Memory B cell (primary cell): ENCODE data around the gene NCBP3.

Experiments used
- ATAC-seq: fragments of 150-1000 bp; cut with Tn5 transposase; 2 replicates; pipeline ENCODE4 v1.10.0; 2021; ENCODE audit warnings: low read depth, mild to moderate bottlenecking, moderate library complexity
- DNase-seq, 2 donors: peaks; one replicate each; pipeline ENCODE4 v3.0.0; 2022; ENCODE audit warnings: low spot score in 2 of 2
- H3K27ac Mint-ChIP-seq: one replicate; pipeline ENCODE4 v1.8.0; 2022; ENCODE audit warnings: mild to moderate bottlenecking, moderate library complexity, mixed read lengths
- H3K27me3 Mint-ChIP-seq: one replicate; pipeline ENCODE4 v1.8.0; 2022; ENCODE audit warnings: mixed read lengths
- H3K36me3 Mint-ChIP-seq: one replicate; pipeline ENCODE4 v1.8.0; 2022; ENCODE audit warnings: mild to moderate bottlenecking, mixed read lengths
- H3K4me1 Mint-ChIP-seq: one replicate; pipeline ENCODE4 v1.8.0; 2022; ENCODE audit warnings: mixed read lengths
- H3K4me3 Mint-ChIP-seq: one replicate; pipeline ENCODE4 v1.8.0; 2022; ENCODE audit warnings: mild to moderate bottlenecking, moderate library complexity, mixed read lengths
- H3K9me3 Mint-ChIP-seq: one replicate; pipeline ENCODE4 v1.8.0; 2022; ENCODE audit warnings: mixed read lengths

NCBP3 gene, protein sequence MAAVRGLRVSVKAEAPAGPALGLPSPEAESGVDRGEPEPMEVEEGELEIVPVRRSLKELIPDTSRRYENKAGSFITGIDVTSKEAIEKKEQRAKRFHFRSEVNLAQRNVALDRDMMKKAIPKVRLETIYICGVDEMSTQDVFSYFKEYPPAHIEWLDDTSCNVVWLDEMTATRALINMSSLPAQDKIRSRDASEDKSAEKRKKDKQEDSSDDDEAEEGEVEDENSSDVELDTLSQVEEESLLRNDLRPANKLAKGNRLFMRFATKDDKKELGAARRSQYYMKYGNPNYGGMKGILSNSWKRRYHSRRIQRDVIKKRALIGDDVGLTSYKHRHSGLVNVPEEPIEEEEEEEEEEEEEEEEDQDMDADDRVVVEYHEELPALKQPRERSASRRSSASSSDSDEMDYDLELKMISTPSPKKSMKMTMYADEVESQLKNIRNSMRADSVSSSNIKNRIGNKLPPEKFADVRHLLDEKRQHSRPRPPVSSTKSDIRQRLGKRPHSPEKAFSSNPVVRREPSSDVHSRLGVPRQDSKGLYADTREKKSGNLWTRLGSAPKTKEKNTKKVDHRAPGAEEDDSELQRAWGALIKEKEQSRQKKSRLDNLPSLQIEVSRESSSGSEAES

DNA sequence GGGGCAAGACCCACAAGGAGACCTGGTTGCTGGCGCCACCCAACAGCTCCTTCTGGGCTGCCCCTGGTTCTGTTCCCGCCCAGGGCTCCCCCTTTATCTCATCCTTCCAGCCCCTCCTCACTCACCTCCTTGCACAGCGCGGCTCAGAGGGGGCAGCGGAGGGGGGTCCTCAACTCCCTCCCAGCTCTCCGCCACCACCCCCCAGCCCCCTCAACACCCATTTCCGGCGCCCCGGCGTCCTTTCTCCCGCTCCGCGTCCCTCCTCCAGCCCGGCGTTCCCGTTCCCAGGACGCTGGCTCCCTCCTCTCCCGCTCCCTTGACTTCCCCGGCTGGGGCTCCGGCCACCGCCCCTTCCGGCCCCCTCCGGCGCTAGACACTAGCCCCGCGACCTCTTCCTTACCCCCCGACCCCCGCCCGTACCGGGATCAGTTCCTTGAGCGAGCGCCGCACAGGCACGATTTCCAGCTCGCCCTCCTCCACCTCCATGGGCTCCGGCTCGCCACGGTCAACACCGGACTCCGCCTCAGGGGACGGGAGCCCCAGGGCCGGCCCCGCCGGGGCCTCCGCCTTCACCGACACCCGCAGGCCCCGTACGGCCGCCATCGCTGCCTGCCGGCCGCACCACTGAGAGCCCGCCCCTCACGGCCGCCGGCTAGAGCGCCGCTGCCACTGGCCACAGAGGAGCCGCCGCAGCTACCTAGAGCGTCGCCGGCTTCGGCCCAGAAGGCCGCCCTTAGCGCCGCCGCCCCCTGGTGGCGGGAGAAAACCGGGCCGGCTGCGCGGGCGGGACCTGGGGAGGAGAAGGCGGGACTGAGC, at the start of gene NCBP3:
Gene NCBP3 (minus strand): TSS at position 626 of the 816 bp plus-strand sequence. CDS start 23 bp downstream, at position 603.
- H3K27me3 Mint-ChIP-seq, result no peaks in the 10 kb centered on the region
- ATAC-seq (peak; percentile 95), DNase-seq (peak; percentile 94 to 95)
- peak within 1 kb of the TSS; percentile 89 for H3K27ac Mint-ChIP-seq
- H3K4me3 Mint-ChIP-seq, result peak within 1 kb of the TSS; percentile 88
- no peaks in the 10 kb centered on the region for H3K9me3 Mint-ChIP-seq
- peaks cover 12% of the 10 kb centered on the region for H3K4me1 Mint-ChIP-seq
- peaks cover 1% of the 10 kb centered on the region for H3K36me3 Mint-ChIP-seq

DNA sequence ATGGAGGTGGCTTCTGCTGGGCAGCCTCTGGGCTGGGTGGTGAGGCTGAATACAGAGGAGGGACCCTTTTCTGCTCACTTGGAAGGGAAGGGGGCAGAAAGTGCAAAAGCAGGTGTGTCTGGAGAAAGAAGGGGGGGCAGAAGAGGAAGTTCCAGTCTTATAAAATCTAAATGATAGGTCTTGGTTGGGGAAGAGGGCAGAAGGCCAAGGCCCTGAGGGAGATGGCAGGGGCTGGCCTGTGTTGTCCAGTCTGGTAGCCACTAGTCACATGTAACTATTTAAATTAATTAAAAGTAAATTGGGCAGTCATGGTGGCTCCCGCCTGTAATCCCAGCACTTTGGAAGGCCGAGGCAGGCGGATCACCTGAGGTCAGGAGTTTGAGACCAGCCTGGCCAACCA, 49.3 kb upstream of the NCBP3 start:
- no peaks in the 10 kb centered on the region for H3K36me3 Mint-ChIP-seq
- H3K9me3 Mint-ChIP-seq, result no peaks in the 10 kb centered on the region
- DNase-seq, result no peak
- H3K4me3 Mint-ChIP-seq, result no peak overlapping the region
- no peak for ATAC-seq
- no peak overlapping the region for H3K27ac Mint-ChIP-seq
- no peaks in the 10 kb centered on the region for H3K27me3 Mint-ChIP-seq
- H3K4me1 Mint-ChIP-seq, result peaks cover 32% of the 10 kb centered on the region

DNA sequence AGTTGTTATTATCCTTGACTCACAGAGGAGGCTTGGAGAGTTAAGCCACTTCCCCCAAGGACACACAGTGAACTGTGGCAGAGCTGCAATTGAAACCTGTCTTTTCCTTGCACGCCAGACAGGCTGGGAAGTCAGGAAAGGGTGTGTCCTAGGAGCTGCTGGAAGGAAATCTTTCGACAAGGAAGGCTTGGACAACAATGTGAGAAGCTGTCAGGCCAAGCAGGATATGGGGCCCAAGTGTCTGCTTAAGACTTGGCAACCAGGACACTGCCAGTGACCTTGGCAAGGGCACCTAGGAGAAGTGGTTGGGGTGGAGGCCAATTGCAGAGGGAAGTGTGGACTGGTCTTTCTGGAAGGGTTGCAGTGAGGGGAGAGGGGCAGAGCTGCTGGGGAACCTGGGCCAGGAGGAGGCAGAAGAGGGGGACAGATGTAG, 48.9 kb upstream of the NCBP3 start:
- Mint-ChIP-seq H3K9me3 (no peaks in the 10 kb centered on the region), H3K4me1 (peaks cover 35% of the 10 kb centered on the region), H3K36me3 (no peaks in the 10 kb centered on the region), H3K27ac (no peak overlapping the region), H3K27me3 (no peaks in the 10 kb centered on the region), H3K4me3 (no peak overlapping the region)
- DNase-seq (no peak), ATAC-seq (no peak)

DNA sequence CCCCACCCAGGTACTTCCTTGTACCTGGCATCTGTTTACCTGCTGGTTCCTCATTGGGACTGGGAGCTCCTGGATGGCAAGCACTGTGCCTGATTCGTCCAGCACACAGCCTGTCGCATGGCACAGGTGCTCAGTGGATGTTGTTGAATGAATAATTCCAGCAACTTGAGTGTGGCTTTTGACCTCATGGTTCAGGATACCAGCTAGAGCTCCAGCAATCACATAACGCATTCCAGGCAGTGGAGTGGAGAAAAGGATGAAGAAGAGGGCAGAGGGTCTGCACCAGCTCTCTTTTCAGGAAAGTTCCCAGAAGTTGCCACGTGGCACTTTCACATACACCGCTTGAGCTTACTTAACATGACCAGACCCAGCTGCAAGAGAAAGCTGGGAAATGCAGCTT, 48.1 kb upstream of the NCBP3 start:
- Mint-ChIP-seq H3K27me3 (no peaks in the 10 kb centered on the region), H3K36me3 (no peaks in the 10 kb centered on the region), H3K27ac (peak overlapping the region; percentile 82), H3K4me3 (peak overlapping the region; percentile 88), H3K9me3 (no peaks in the 10 kb centered on the region), H3K4me1 (peaks cover 35% of the 10 kb centered on the region)
- no peak for DNase-seq
- ATAC-seq, result no peak

DNA sequence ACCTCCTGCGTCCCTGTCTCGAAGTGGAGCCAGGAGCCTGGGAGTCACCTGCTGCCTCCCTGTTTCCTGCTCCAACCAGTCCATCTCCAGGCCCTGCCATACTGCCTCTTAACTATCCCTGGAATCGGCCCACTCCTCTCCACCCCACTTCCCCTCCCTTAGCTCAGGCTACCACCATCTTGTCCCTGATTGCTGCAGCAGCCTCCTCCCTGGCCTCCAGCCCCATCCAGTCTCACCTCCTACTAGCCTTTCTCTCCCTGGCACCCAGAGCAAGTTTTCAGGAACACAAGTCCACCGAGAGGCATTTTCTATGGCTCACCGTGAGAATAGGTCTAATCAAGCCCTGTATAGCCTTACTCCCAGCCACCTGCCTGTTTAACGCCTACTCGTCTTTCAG, 47.7 kb upstream of the NCBP3 start:
- H3K9me3 Mint-ChIP-seq, result no peaks in the 10 kb centered on the region
- peaks cover 35% of the 10 kb centered on the region for H3K4me1 Mint-ChIP-seq
- H3K27me3 Mint-ChIP-seq, result no peaks in the 10 kb centered on the region
- H3K27ac Mint-ChIP-seq, result peak overlapping the region; percentile 82
- ATAC-seq, result no peak
- H3K36me3 Mint-ChIP-seq, result no peaks in the 10 kb centered on the region
- peak overlapping the region; percentile 88 for H3K4me3 Mint-ChIP-seq
- no peak for DNase-seq

DNA sequence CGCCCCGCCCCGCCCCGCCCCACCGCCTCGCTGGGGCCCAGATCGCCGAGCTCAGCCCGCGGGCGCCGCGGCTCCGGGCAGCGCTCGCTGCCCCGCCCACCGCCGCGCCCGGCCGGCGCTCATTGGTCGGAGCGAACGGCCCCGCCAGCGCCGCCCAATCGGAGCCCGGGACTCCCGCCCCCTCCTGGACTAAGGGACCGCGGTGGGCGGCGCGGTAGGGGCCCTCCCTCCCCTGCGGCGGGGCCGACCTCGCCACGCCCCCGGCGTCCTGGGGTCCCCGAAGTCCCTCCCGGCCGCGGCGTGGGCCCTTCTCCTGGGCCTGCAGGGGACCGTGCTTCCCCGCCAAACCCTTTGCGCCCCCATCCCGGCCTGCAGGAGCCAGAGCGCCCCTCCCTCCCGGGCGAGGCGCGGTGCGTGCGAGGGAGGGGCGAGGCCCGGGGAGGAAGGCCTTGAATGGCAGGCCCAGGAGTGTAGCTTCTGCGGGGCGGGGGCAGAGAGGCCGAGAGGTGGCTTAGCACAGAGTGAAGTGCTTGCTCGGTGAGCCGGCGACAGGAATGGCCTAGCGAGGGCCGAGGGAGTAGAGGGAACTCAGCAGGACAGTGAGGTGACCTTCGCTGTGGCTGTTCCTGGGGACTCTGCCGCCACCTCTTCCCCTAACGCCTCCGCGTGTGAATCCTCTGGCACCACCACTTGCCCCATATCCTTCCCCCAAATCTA, 47.1 kb upstream of the NCBP3 start, which contains the start of gene CAMKK1:
Gene CAMKK1 (minus strand): TSS at position 51 of the 717 bp plus-strand sequence. CDS start 7,366 bp downstream, outside the sequence.
- DNase-seq, result peak; percentile 87 to 91
- no peaks in the 10 kb centered on the region for H3K9me3 Mint-ChIP-seq
- peak within 1 kb of the TSS; percentile 88 for H3K4me3 Mint-ChIP-seq
- H3K27ac Mint-ChIP-seq, result peak within 1 kb of the TSS; percentile 82
- ATAC-seq, result peak; percentile 79
- no peaks in the 10 kb centered on the region for H3K27me3 Mint-ChIP-seq
- no peaks in the 10 kb centered on the region for H3K36me3 Mint-ChIP-seq
- H3K4me1 Mint-ChIP-seq, result peaks cover 33% of the 10 kb centered on the region

DNA sequence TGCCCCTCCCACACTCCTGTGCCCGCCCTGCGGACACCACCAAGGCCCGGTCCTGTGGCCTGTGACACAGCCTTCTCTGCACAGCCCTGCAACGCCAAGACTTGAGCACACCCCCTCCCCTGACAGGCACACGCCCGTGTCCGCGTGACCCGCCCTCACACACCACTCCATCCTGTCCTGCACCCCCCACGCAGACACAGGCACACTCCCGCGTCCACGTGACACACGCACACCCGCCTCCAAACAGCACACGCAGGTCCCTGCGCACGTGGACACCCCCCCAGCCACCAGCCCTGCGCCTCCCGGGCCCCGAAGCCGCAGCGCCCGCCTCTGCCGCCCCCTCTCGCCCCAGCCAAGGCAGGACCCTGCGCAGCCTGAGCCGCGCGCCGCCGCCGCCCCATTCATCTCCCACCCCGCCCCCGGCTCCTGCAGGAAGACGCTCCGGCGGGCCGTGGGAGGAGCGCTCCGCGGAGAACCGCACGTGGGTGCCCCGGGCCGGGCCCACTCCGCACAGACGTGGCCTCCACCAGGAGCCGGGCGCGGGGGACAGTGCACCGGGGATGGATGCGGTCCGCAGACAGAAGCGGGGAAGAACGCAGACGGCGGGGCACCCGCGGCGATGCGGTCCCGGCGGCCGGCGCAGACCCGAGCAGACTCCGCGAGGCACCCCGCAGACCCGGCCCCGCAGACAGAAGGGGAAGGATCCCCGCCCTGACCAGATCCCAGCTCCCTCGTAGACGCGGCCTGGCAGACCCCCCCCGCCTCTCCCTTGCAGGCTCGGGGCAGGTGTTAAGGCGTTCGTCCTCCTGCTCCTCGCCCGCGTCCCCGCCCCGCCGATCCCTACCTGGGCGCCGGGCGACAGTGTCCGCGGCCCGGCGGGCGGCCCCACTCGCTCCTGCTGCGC, 46.3 kb upstream of the NCBP3 start:
- Mint-ChIP-seq H3K27me3 (no peaks in the 10 kb centered on the region), H3K36me3 (no peaks in the 10 kb centered on the region), H3K27ac (peak overlapping the region; percentile 76), H3K4me3 (peak overlapping the region; percentile 73), H3K9me3 (no peaks in the 10 kb centered on the region), H3K4me1 (peaks cover 36% of the 10 kb centered on the region)
- peak; percentile 71 to 73 for DNase-seq
- peak; percentile 71 for ATAC-seq

DNA sequence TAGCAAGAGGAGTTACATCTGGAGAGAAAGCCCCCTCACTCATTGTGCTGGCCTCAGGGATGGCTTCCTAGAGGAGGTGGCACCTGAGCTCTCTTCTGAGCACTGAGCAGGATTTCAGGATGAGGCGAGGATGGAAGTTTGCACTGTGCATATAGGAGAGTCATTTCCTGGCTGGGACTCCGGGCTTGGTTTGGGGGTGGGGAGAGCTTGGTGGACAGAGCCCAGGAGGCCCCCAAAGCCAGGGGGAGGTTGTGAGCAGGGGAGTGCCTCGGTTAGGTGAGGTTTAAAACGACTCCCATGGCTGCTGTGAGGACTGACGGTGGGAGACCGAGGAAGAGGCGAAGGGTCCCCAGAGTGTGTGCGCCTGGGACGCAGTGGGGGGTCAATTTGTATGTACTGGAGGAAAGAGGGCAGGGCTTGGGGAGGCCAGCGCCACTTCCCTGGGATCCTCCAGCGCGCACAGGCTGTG, 45.6 kb upstream of the NCBP3 start:
- H3K4me3 Mint-ChIP-seq, result peak overlapping the region; percentile 73
- no peaks in the 10 kb centered on the region for H3K36me3 Mint-ChIP-seq
- no peak for DNase-seq
- H3K27me3 Mint-ChIP-seq, result no peaks in the 10 kb centered on the region
- peaks cover 43% of the 10 kb centered on the region for H3K4me1 Mint-ChIP-seq
- no peaks in the 10 kb centered on the region for H3K9me3 Mint-ChIP-seq
- peak overlapping the region; percentile 76 for H3K27ac Mint-ChIP-seq
- no peak for ATAC-seq

DNA sequence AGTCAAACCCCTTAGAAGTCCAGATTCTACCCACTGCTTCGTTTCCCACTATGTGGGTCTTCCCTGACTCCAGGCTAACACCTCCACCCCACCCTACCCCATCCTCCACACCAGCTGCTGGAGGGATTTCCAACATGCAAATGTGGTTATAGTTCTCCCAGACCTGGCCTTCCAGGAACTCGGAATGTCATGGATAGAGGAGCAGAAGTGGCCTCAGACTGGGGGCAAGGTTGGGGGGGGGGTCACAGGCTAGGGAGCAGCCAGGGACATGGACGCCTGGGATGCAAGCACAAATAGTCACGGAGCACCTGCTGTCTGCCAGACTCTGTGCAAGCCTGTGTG, 44.8 kb upstream of the NCBP3 start:
- DNase-seq (no peak), ATAC-seq (no peak)
- no peaks in the 10 kb centered on the region for H3K27me3 Mint-ChIP-seq
- H3K36me3 Mint-ChIP-seq, result no peaks in the 10 kb centered on the region
- peak overlapping the region; percentile 73 for H3K4me3 Mint-ChIP-seq
- no peaks in the 10 kb centered on the region for H3K9me3 Mint-ChIP-seq
- peak overlapping the region; percentile 76 for H3K27ac Mint-ChIP-seq
- H3K4me1 Mint-ChIP-seq, result peaks cover 48% of the 10 kb centered on the region

DNA sequence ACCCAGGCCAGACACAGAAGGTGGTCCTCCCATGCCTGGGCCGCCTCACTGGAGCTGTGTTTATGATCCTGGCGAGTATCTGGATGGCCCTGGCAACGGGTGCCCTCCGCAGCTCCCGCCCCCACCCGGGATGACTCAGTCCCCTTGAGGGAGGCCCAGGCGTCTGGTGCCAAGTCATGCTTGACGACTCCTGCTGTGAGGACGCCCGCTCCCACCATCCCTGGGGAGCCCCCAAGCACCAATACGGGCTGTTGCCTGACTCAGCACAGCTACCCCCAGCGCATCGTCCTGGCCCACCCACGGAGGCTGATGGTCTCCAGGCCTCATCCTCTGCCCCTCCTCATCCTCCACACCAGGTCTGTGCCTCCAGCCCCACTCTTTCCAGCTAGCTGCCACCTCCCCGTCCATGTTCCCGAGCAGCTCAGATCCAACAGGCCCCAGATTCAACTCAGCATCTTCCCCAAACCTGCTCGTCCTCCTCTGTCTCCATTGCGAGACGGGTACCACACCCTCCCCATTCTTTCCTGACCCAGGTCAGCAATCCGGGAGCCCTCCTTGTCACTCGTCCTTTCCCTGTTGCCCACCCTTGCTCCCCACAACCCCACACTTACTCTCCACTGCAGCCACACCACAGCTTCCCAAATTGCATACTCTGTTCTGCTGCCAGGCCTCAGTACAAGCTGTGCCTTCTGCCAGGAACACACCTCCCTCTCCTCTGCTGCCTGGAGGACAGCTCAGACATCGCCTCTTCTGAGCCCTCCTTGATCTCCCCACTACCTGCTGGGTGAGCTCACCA, 44.2 kb upstream of the NCBP3 start:
- Mint-ChIP-seq H3K27ac (peak overlapping the region; percentile 56), H3K27me3 (no peaks in the 10 kb centered on the region), H3K4me1 (peaks cover 48% of the 10 kb centered on the region), H3K9me3 (no peaks in the 10 kb centered on the region), H3K36me3 (no peaks in the 10 kb centered on the region), H3K4me3 (no peak overlapping the region)
- no peak for DNase-seq
- ATAC-seq, result no peak

DNA sequence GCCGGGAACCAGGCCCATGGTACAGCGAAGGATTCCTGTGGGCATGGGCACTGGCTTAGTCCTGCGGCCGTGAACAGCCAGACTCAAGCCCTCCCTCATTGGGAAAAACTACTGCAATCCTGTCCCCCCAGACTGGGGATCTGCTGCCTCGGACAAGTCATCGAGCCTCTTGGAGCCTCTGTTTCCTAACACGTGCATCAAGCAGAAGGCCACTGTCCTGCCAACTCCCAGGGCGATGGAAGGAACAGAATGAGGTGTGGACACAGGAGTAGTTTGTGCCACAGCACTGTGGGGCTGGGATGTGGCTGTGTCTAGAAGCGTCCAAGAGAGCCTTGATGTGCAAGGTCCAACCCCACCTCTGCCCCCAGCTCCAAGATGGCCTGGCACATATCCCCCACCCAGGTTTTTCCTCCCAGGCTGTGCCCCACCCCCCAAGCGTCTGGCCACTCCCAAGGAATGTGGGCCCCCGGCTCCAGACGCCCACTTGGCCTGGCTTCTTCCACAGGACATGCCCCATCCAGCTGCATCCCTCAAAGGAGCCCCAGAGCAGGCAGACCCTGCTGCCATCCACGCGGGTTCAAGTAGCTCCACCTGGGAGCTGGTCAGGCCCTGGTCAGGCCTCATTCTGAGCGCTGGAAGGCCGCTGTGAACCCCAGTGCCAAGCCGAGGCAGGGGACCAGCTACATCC, 43.4 kb upstream of the NCBP3 start:
- Mint-ChIP-seq H3K4me3 (no peak overlapping the region), H3K4me1 (peaks cover 43% of the 10 kb centered on the region)
- ATAC-seq, result no peak

More for the DNA sequence above, 43.4 kb upstream of the NCBP3 start:
- Mint-ChIP-seq H3K36me3 (no peaks in the 10 kb centered on the region), H3K27me3 (no peaks in the 10 kb centered on the region), H3K9me3 (no peaks in the 10 kb centered on the region), H3K27ac (no peak overlapping the region)
- no peak for DNase-seq
